ENCODE results near the gene EML4.

DNA sequence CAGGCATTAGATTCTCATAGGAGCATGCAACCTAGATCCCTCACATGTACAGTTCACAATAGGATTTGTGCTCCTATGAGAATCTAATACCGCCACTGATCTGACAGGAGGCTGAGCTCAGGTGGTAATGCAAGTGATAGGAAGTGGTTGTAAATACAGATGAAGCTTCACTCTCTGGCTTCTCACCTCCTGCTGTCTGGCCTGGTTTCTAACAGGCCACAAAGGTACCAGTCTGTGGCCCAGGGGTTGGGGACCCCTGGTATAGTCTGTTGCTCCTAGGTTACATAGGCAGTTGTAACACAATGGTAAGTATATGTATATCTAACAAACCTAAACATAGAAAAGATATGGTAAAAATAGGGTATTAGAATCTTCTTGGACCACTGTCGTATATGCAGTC is 81.8 kb downstream of the EML4 start:
- no peak for TF ChIP-seq EZH2 (IDR thresholded peaks at IDR 0.05; ENCODE audit: borderline replicate concordance, insufficient read depth, low read depth, low read length, poor library complexity, severe bottlenecking)
- TF ChIP-seq, protein P1, sequence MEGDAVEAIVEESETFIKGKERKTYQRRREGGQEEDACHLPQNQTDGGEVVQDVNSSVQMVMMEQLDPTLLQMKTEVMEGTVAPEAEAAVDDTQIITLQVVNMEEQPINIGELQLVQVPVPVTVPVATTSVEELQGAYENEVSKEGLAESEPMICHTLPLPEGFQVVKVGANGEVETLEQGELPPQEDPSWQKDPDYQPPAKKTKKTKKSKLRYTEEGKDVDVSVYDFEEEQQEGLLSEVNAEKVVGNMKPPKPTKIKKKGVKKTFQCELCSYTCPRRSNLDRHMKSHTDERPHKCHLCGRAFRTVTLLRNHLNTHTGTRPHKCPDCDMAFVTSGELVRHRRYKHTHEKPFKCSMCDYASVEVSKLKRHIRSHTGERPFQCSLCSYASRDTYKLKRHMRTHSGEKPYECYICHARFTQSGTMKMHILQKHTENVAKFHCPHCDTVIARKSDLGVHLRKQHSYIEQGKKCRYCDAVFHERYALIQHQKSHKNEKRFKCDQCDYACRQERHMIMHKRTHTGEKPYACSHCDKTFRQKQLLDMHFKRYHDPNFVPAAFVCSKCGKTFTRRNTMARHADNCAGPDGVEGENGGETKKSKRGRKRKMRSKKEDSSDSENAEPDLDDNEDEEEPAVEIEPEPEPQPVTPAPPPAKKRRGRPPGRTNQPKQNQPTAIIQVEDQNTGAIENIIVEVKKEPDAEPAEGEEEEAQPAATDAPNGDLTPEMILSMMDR (IDR thresholded peaks at IDR 0.05) = no peak
